Fibroblast of mammary gland (primary cell): ENCODE results near the gene AGPS.
"Not testable (repeated sequence)": the region's sequence is repeated elsewhere in the genome, so short reads cannot be mapped to it uniquely, and the experiment has no call there.

ENCODE experiments used
- DNase-seq: peaks from one replicate; pipeline ENCODE4 v3.0.0-alpha.2; 2010; ENCODE audit warnings: low read depth
- H3K4me3 ChIP-seq: 2 replicates; pipeline ENCODE4 v1.5.1; 2011; ENCODE audit warnings: low read depth, mild to moderate bottlenecking, low read length, moderate library complexity; ENCODE audit not compliant: control insufficient read depth
- TF ChIP-seq, protein P1 (sequence below): conservative IDR thresholded peaks from 2 replicates; pipeline ENCODE4 v1.5.1; 2011; ENCODE audit warnings: low read depth, low read length, inconsistent platforms; ENCODE audit not compliant: control insufficient read depth, insufficient read depth

The AGPS gene

DNA sequence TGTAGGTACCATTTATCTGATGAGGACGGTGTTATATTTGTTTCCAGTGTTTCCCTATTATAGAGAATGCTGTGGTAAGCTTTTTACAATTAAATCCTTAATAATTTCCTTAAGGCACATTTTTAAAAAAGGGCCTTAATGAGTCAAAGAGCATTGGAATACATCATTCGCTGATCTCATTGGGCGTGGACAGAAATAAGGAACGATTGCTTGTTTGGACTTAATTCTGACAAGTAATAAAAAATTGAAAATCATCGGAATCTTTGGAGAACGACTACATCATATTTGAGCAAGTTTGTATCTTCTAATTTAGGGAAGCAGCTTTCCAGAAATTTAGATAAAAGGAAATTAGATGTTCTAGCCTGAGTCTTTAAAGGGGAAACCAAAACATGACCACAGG, 11.3 kb downstream of the AGPS start:
- peak; percentile 61 for DNase-seq
- H3K4me3 ChIP-seq, result no peak overlapping the region
- TF ChIP-seq, protein P1, sequence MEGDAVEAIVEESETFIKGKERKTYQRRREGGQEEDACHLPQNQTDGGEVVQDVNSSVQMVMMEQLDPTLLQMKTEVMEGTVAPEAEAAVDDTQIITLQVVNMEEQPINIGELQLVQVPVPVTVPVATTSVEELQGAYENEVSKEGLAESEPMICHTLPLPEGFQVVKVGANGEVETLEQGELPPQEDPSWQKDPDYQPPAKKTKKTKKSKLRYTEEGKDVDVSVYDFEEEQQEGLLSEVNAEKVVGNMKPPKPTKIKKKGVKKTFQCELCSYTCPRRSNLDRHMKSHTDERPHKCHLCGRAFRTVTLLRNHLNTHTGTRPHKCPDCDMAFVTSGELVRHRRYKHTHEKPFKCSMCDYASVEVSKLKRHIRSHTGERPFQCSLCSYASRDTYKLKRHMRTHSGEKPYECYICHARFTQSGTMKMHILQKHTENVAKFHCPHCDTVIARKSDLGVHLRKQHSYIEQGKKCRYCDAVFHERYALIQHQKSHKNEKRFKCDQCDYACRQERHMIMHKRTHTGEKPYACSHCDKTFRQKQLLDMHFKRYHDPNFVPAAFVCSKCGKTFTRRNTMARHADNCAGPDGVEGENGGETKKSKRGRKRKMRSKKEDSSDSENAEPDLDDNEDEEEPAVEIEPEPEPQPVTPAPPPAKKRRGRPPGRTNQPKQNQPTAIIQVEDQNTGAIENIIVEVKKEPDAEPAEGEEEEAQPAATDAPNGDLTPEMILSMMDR, result no peak

DNA sequence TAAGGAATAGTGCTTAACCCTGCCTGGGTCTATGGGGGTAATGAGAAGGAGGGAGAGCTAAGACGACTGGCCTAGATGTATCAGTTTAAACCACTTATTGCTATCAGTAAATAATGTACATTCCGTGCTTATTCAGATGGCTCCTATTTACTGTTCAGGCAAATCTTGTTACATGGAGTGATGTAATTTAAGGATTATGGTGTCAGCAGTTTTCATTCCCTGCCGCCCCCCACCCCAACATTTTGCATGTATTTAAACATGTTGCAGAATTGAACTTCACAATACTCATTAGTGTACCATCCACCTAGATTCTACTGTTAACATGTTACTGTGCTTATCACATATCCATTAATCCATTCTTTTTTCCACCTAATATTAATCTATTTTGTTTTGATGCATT, 11.7 kb downstream of the AGPS start:
- TF ChIP-seq, protein P1, result no peak
- no peak for DNase-seq
- H3K4me3 ChIP-seq, result no peak overlapping the region

DNA sequence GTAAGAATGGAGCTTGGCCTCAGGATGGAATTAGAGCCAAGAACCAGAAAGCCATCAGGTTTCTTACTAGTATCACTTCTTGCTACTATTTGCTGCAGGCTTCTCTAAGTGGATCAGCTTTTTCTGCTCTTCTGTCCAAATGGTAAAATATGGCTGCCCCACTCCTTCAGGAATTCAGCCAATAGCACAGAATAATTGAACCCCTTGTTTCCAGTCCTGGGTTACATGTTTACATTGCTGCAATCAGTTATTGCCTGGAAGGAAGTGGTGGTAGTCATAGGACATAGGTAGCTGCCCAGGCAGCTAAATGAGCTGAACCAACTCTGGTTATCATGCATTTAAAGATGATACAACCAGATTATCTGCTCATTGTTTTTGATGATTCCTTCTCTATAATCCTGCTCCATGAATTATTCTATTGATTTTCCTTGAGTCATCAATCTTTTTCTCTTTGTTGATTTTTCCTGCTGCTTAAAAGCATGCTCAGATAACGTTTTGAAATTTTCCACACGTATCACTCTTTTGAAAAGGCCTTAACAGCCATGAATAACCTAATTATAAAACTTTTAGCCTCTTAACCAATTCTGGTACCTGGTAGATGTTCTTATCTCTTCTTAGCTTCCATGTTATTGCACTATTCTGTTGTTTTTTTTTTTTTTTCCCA, 12.6 kb downstream of the AGPS start:
- DNase-seq, result no peak
- TF ChIP-seq, protein P1, result no peak
- no peak overlapping the region for H3K4me3 ChIP-seq

DNA sequence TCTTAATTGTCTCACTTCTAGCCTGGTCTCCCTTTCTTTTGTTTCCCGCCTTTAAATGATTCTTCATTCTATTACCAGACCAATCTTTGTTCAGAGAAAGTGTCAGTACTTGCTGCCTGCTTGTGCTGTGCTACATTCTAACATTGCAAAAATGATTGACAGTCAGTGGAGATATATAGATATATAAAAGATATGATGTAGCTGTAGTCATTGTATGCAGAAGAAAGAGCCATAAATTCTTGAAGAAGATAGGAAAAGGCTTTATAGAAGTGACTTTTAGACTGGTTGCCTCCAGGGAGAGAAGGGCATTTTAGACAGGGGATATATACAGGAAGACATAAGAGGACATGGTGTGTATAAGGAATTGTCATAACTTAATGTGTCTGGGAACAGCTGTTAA, 13.6 kb downstream of the AGPS start:
- no peak for DNase-seq
- no peak overlapping the region for H3K4me3 ChIP-seq
- TF ChIP-seq, protein P1, result no peak

DNA sequence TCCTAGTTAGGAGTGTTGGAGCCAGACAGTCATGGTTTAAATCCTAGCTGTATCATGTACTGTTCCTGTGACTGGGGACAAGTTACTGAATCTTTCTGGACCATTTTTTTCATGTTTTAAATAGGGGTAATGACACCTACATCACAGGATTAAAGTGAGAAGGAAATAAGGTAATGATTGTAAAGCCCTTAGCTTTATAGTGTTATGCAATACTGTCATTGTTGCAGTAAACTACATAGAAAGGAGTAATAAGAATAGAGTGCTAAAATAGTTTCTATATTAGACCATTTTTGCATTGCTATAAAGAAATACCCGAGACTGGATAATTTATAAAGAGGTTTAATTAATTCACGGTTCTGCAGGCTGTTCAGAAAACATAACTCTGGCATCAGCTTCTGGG, 14.5 kb downstream of the AGPS start:
- no peak for DNase-seq
- H3K4me3 ChIP-seq, result no peak overlapping the region
- TF ChIP-seq, protein P1, result no peak

DNA sequence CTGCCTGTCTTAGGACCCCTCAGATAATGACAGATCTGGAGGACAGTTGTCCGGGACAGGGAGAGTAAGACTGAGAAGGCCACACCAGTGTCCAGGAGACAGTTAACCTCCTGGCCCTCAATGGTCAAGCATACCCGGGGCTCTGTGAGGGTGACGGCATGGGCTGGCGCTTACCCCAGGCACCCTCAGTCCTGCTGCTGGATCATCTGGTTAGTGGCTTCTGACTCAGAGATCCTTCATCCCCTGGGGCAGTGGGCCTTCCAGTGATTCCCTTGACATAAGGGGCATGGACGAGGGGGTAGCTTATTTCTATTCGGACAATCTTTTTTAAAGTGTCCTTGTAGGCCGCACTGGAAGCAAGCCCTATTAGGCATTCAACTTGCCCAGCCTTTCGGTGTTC, 18.1 kb downstream of the AGPS start:
- not testable (repeated sequence) for DNase-seq, H3K4me3 ChIP-seq

DNA sequence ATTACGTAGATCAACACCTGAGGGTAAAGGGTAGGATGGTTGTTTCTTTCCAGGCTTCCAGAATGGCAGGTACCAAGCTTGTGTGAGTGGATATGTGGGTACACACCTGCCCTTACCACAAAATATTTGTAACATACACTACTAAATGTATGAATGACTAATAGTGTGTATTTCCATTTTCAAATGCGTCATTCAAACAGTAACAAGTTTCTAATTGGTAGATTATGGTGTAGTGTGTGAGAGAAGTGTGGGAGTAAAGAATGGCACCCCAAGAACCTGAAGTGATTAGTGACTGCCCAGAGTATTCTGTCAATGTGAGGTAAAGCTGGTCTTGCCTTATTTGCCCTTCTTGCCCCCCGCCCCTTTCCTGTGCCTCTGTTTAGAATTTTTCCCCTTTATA, 21.1 kb downstream of the AGPS start:
- no peak for DNase-seq
- no peak overlapping the region for H3K4me3 ChIP-seq
- TF ChIP-seq, protein P1, result no peak
